Stimulated activated CD8-positive, alpha-beta memory T cell treated with anti-CD3 and anti-CD28 coated beads, Interleukin-15, amount 100 ng/mL, for 1 hour (primary cell): ENCODE data around the gene PHF21B.

ENCODE experiments used
- DNase-seq: peaks from one replicate; pipeline ENCODE4 v3.0.0-alpha.2; 2020; ENCODE audit warnings: low read depth

The PHF21B gene

DNA sequence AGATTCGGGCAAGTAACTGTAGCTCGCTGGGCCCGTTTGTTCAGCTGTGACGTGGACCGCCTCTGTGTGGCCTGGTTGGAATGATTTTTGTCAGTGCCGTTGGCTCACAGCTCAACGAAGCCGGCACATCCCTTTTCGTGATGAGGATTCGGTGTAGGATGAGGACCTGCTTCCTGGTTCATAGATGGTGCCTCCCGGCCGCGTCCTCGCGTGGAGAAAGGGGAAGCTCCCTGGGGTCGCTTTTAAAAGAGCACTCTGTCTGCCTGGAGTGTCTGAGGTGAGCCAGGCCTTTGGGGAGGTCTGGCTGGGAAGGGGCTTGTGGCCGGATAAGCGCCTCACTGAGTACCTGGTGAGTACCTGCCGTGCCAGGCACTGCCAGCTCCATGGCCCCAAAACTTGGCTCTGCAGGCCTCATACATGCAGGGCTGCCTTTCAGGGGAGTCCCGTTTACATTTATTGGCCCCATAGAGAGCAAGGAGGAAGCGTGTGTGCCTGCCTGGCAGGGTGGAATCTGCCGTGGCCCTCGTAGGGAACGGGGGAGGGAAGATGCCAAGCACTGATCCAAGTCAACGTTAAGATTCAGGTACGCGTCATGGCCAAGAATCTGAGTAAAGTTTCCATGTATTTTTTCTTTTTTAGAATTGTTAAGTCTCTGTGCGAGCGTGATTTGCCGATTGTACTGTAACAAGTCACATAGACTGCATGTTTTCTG lies 169.0 kb downstream of the PHF21B start:
- no peak for DNase-seq

DNA sequence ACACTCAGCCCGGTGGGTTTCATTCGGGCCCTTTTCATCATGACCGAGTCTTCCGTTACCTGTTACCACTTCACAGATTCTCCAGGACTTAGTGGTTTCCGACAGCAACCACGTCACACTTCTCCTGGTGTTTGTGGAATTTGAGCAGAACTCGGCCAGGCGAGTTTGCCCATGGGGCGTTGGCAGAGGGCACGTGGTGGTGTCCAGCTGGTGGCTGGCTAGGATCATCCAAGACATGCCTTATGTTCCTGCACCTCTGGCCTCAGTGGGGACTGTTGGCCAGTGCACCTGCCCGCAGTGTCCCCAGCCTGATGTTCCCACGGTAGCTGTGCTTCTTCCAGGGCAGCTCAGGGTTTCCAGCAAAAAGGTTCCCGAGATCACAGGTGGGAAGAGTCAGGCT lies 170.1 kb downstream of the PHF21B start:
- DNase-seq: no peak

DNA sequence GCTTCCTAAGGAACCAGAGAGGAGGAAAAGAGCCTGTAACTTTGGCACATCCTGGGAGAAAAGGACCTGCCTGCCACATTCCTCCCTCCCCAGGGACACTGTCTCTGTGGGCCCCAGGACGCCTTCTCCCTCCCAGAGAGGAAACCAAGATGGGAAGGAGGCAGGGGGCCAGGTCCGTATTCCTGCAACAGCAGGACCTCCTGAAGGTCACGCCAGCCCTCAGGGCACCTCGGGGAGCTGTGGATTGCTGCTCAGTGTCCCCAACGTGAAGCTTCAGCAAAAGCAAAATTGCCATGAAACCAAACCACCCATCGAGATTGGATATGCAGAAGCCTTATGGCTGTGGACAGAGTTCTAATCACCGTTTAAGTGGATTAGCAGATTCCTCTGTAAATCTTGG lies 170.7 kb downstream of the PHF21B start:
- DNase-seq: no peak

DNA sequence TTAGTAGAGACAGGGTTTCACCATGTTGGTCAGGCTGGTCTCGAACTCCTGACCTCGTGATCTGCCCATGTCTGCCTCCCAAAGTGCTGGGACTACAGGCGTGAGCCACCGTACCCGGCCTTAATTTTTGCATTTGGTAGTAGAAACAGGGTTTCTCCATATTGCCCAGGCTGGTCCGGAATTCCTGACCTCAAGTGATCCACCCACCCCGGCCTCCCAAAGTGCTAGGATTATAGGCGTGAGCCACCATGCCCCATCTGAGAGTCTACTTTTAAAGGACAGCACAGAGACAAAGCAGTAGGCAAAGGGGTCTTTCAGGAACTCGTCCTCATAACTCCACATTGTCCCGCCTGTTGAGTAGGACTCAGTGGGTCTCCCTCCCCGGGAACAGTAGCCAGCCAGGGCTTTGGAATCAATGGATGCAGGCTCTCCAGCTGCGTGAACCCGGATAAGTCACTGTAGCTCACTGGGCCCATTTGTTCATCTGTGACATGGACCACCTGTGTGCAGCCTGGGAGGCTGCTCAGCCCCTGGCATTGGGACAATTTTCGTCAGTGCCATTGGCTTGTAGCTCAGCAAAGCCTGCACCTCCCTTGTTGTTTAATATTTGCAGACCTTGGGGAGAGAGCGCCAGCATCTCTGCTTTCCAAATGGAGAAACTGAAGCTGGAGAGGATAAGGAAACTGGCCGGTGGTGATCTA lies 171.3 kb downstream of the PHF21B start:
- DNase-seq: no peak

DNA sequence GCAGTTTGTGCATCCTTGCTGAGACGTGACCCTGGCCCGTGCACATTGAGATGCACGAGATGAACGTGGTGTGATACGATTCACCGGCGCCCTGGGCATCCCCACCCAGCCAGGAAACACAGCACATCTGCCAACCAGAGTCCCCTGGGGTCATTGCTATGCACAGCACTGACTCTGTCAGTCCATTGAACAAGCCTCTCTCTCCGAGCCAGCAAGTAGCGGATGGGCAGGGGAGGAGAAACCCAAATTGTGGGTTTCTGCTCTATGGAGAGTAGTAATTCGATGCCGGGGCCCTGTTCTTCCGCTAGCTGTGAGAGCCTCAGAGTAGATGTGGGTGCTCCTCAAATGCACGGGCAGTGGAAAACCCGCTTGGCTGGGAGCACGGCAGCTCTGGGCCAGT lies 172.3 kb downstream of the PHF21B start:
- DNase-seq: no peak

DNA sequence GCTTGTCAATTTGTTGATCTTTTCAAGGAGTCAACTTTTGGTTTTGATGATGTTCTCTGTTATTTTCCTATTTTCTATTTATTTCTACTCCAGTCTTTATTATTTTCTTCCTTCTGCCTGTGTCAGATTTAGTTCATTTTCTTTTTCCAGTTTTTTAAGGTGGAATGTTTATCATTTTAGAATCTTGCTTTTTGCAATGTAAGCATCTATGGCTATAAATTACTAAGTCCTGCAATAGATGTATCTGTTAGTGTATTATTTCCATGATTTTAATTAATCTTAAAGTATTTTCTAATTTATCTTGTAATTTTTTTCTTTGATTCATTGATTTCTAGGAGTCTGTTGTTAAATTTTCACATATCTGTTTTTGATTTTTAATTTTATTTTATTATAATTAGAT lies 175.7 kb downstream of the PHF21B start:
- DNase-seq: no peak

DNA sequence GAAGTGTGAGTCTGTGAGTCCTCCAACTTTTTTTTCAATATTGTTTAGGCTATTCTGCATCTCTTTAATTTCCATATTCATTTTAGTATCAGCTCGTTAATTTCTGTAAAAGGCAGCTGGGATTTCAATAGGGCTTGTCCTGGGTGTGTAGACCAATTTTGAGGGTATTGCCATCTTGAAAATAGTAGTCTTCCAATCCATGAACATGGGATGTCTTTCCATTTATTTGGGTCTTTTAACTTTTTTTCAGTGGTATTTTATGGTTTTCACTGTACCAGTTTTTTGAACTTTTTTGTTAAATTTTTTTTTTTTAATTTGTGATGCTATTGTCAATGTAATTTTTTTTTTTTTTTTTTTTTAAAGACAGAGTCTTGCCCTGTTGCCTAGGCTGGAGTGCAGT lies 177.9 kb downstream of the PHF21B start:
- no peak for DNase-seq
